SKM-1 treated with dmso at 0.1 percent for 144 hours (cell line): ENCODE data around the gene SPDYE17.
"Not testable (repeated sequence)": the region's sequence is repeated elsewhere in the genome, so short reads cannot be mapped to it uniquely, and the experiment has no call there.

Experiments
- DNase-seq: peaks from one replicate; lab custom pipeline; 2025; ENCODE audit not compliant: unreplicated experiment; lab: John Stamatoyannopoulos, UW

Gene SPDYE17

DNA sequence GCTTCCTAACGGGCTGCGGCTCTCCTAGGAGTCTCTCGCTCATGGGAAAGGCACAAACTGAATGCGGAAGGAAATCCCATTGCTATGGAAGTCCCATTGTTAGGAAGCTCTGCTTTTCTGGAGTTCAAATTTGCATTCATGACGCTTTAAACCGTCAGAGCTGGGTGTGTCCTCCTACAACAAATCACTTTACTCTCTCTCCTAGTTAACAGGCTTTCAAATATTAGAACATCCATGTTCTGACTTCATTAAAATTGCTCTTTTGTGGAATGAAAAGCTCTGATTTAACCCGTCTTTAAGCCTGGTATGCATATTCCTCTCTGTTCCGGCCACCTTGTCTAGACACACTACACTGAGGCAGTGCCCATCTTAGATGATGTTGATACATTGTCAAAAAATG is at the start of gene SPDYE17:
Gene SPDYE17, minus strand, starts transcription at position 101 of the 400 bp plus-strand sequence. CDS start 1,791 bp downstream, outside the sequence.
- not testable (repeated sequence) for DNase-seq

GRCh38 chr7:77080236-77080635 is 48.1 kb upstream of the SPDYE17 start:
- not testable (repeated sequence) for DNase-seq

DNA sequence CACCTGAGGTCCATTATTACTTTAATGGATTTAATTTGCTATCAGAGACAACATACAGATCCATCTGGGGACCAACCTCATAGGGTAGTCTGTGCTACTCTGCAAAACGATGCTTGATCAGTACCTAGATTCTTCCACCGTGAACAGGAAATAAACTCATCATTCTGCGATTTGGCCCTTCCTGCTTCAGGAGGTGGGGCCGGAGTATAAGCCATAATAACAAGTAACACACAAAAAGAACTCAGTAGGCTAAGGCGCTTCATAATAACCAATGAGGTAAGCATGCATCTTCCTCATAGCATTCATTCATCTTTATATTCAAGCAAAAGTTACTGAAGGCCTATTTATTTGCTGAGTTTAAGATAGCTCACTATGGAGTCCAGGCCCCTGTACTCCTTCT is 47.5 kb upstream of the SPDYE17 start:
- not testable (repeated sequence) for DNase-seq

GRCh38 chr7:77079112-77079511 is 47.0 kb upstream of the SPDYE17 start:
- not testable (repeated sequence) for DNase-seq

DNA sequence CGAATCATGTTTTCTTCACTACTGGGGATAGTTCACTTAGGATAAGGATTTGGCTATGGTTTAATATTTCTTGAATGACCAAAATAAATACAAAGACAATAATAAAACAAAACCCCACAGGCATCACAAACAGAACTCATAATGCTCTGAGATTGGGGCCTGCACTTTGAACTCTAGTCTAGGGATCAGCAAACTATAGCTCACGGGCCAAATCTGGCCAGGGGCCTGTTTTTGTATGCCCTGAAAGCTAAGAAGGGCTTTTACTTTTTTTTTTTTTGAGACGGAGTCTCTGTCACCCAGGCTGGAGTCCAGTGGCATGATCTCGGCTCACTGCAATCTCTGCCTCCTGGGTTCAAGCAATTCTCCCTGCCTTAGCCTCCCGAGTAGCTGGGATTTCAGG is 44.9 kb upstream of the SPDYE17 start:
- DNase-seq: not testable (repeated sequence)

GRCh38 chr7:77074786-77075396 is 42.7 kb upstream of the SPDYE17 start:
- not testable (repeated sequence) for DNase-seq

DNA sequence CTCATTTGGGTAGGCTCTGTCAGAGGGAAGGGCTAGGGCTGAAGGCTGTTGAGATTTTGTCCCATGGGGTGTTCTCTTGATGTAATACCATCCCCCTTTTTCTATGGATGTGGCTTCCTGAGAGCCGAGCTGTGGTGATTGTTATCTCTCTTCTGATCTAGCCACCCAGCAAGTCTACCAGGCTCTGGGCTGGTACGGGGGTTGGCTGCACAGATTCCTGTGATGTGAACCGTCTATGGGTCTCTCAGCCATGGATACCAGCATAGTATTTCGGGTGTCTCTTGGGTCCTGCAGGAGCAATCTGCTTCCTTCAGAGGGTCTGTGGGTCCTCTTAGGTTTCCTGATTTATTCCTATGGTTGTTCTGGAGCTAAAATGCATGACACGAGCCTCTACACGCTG is 38.9 kb upstream of the SPDYE17 start:
- not testable (repeated sequence) for DNase-seq

- DNase-seq: not testable (repeated sequence)
Observed at GRCh38 chr7:77065869-77066268, 33.7 kb upstream of the SPDYE17 start.

DNA sequence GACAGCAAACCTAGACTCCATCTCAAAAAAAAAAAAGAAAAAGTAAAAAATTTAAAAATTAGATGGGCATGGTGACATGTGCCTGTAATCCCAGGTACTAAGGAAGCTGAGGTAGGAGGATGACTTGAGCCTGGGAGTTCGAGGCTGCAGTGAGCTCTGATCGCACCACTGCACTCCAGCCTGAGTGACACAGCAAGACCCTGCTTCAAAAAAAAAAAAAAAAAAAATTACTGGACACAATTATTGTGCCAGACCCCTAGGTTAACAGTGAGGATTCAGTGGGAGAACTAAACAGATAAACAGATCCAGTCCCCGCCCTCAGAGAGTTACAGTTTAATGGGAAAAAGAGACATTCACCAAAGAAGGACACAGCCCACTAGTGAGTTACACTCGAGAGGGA is 31.6 kb upstream of the SPDYE17 start:
- DNase-seq: not testable (repeated sequence)

- DNase-seq: not testable (repeated sequence)
Observed at GRCh38 chr7:77062557-77062956, 30.4 kb upstream of the SPDYE17 start, which contains the start of gene SPDYE18. Gene SPDYE18, minus strand, starts transcription at chr7:77062558. Its CDS starts 2,046 bp downstream, at chr7:77060512.

GRCh38 chr7:77026349-77026748 is 5.8 kb downstream of the SPDYE17 start:
- DNase-seq: not testable (repeated sequence)

- DNase-seq: not testable (repeated sequence)
Observed at GRCh38 chr7:77010074-77010680, 22.0 kb downstream of the SPDYE17 start.

DNA sequence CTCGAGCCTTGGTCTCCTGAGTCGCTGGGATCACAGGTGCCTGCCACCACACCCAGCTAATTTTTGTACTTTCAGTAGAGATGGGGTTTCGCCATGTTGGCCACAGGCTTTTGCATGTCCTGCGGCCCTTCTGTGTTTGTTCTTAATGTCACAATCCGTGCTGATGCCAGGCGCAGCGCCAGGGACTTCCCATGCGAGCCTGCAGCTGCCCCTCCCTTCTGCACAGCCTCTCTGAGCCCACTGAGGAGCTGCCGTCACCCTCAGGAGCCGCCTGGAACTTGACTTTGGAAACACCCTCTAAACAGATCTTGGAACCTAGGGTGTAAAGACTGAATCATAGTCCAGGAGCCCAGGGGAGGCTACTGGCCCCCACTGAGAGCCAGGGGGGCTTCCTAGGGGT is 24.2 kb downstream of the SPDYE17 start:
- not testable (repeated sequence) for DNase-seq

DNA sequence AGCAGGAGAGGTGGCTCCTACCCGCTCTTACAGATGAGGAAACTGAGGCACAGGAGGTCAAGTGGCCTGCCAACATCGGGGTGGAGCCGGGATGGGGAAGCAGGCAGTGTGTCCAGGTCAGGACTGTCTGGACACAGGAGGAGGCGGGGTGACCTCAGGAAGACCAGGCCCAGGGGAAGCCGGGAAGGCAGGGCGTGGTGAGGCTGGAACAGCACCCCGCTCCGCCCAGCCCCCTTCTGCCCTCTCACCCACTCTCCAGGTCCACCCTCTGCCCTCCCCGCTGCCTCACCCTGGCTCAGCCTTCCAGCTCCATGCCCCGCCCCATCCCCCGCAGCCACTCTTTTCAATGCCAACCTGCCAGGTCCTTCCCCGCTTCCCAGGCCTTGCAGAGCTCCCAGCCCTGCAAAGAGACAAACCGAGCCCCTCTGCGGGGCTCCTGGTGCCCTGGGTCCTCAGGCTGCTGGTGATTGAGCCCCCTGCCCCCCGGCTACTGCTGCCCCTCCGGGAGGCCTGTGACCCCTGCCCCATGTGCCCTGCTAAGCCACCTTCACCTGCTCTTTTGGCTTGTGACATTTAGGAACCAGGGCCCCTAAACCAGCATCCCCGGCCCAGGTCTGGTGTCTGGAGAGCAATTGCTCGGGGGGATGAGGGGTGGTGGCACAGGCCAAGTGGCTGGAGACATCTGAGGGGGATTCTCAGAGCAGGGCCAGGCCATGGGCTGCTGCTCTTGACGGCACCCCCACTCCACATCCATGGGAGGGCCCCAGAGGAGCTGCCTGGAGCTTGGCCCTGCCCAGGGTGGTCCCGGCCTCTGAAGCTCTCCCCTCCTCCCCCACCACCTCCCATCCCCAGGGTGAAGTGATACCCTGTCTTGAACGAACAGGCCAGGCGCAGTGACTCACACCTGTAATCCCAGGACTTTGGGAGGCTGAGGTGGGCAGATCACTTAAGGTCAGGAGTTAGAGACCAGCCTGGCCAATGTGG is 25.7 kb downstream of the SPDYE17 start:
- not testable (repeated sequence) for DNase-seq

DNA sequence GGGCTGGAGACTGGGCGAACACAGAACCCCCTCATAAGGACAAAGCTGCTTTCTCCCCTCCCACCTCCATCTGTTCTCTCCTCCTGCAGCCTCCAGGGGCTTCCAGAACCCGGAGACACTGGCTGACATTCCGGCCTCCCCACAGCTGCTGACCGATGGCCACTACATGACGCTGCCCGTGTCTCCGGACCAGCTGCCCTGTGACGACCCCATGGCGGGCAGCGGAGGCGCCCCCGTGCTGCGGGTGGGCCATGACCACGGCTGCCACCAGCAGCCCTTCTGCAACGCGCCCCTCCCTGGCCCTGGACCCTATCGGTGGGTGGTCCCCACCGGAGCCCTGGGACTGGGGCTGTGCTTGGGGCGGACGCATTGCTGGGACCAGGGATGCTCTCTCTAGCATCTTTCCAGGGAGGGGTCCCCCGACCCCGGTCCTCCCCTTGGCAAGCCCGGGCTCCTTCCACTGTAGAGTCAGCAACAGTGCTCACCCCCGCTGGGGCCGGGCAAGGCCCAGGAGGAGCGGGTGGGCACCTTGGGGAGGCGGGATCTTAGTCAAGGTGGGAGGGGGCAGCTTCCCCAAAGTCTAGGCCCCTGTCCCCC is 26.6 kb downstream of the SPDYE17 start:
- not testable (repeated sequence) for DNase-seq

DNA sequence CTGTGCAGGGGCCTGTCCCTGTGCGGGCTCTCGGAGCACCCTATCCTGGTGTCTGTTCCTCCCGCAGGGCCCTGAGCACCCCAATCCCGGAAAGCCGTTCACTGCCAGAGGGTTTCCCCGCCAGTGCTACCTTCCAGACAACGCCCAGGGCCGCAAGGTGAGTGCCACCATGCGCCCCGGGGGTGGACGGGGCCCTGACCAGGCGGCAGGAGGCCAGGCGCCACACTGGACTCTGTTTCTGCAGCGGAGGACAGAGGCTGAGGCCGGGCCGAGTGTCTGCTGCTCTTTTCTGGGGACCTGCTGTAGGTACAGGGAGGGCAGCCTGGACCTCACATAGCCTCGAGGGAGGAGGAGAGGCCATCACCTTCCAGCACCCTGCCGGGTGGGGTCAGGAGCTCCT is 28.0 kb downstream of the SPDYE17 start:
- not testable (repeated sequence) for DNase-seq

DNA sequence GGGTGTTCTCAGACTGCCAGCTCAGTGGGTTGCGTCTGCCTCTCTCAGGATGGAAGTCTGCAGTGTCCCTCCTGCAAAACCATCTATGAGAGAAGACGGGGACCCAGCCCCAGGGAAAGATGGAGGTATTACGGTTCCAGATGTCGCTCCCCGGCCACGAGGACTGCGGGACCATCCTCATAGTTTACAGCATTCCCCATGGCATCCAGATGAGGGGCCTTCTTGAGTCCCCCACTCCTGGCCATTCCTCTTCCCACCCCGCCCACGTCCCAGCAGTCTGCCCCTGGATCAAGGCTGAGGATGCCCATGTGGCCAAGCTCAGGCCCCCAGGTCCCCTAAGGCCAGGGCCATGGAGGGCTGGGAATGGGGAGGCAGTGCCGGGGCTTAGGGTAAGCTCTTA is 28.9 kb downstream of the SPDYE17 start:
- DNase-seq: not testable (repeated sequence)

DNA sequence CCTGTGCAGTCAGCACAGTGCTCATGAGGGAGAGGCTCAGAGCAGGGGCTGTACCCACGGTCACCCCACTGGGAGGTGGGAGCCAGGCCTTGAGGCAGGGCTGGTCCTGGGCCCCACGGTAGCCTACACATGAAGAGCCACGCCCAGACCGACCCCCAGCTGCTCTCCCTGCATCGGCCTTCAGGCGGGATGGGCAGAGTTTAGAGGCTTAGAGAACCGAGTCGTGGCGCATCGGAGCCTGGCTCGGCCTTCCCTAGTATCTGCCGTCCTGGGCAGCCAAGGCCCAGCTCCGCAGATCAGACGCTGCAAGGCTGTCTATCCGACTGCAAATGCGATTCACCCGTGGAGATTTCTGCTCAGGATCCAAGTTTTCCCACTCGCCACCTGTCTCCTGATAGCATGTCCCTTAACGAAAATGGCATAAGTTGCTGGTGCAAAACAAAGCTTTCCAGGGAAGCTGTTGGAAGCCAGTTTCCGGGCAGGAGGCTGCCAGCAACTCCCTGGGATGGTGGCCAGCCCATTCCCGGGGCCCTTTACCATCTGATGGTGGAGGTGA is 29.4 kb downstream of the SPDYE17 start:
- DNase-seq: not testable (repeated sequence)

GRCh38 chr7:77002104-77002503 is 30.1 kb downstream of the SPDYE17 start:
- not testable (repeated sequence) for DNase-seq

DNA sequence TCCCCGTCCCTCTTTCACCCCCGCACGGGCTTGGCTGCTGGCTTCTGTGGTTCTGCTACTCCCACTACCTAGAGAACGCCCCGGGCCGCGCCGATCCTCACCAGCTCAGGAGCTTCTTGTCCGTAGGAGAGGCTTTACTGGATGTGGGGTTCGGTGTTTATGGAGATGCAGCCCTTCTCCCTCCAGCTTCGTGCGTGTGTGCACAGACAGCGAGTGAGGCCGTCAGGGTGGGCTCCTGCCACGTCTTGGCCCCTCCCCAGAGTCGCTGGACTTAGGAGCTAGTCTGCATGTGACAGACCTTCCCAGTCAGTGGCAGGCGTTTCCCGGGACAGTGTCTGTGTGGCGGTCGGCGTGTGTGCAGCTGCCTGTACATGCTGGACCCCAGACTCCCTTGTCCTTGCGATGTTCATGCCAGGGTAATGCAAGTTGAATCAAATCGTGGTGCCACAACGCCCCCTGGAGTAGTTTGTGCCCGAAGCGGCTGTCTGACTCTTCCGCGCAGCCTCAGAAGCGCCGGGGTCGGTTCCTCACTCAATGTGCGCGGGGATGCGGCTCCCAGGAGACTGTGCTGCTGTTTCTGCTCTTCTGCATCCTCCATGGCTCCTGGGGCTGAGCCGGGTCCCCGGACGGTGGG is 32.6 kb downstream of the SPDYE17 start:
- DNase-seq: not testable (repeated sequence)
